Ramos (cell line): ENCODE results near the gene APCDD1L.
"Not testable (repeated sequence)": the region's sequence is repeated elsewhere in the genome, so short reads cannot be mapped to it uniquely, and the experiment has no call there.

Experiments used
- in situ Hi-C: fragments of 300-500 bp; cut with MboI; formaldehyde crosslinking; loops from one replicate; pipeline ENCODE4 v1.14.3; 2022; ENCODE audit warnings: low sequenced_read_pairs; ENCODE audit not compliant: unreplicated experiment

Gene APCDD1L

GRCh38 chr20:58518896-58519593, 3.8 kb upstream of the APCDD1L start:
- in situ Hi-C loops, result no loop called here

DNA sequence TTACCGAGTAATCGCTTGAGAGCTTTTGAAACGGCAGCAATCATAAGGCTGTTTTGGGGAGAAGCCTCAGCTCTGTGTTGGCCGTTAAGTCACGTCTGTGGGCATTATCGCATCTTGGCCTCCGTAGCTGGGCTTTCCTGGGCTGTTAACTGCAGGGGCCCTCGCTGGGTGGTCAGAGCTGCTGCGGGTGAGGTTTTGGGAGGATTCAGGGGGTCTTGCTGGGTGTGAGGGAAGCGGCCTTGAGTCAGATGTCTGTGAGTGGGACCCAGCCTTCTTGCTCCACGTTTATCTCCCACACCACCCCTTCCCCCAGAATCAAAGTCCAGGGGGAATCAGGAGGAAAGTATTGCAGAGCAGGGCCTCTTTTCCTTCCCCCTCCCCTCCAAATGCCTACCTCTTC, 3.2 kb upstream of the APCDD1L start:
- in situ Hi-C loops, result no loop called here

DNA sequence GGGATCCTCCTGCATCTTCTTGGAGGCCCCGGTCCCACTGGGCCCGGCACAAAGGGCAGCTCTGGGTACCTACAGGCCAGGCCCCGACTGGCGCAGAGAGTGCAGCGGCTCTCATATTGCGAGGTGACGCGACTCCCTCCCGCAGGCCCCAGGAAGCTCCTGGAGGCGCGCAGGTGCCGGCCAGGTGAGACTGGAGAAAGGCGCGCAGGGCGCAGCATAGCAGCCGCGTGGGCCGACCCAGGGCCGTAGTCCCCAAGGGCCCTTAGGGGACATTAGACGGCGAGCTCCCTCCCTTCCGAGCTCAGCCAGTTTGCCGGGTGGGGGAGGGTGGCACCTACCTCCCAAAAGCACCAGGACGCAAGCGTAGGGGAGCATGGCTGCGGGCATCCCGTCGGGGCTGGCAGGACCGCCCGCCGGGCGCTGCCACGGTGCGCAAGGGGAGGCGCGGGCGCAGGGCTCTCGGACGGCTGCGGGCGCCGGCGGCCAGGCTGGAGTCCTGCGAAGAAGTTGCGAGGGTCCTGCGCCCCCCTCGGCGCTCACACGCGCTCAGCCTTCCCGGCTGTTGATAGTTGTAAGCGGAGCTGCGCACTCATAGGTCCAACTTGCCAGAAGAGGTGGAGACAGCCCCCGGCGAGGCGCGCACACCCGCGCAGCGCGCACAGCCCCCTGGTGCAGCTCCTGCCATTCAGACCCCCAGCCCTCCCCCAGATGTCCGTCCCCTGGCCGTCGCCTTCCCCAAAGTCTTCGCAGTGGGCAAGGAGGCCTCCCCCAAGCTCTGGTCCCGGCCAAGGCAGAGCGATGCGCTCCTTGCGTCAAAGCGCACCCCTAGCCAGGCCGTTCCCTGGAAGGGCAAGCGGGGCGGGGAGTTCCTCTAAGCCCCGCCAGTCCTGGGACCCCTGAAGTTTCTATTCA, 622 bp downstream of the APCDD1L start:
- in situ Hi-C loops, result no loop called here

GRCh38 chr20:58513580-58514285, 1.5 kb downstream of the APCDD1L start:
- in situ Hi-C loops, result no loop called here

DNA sequence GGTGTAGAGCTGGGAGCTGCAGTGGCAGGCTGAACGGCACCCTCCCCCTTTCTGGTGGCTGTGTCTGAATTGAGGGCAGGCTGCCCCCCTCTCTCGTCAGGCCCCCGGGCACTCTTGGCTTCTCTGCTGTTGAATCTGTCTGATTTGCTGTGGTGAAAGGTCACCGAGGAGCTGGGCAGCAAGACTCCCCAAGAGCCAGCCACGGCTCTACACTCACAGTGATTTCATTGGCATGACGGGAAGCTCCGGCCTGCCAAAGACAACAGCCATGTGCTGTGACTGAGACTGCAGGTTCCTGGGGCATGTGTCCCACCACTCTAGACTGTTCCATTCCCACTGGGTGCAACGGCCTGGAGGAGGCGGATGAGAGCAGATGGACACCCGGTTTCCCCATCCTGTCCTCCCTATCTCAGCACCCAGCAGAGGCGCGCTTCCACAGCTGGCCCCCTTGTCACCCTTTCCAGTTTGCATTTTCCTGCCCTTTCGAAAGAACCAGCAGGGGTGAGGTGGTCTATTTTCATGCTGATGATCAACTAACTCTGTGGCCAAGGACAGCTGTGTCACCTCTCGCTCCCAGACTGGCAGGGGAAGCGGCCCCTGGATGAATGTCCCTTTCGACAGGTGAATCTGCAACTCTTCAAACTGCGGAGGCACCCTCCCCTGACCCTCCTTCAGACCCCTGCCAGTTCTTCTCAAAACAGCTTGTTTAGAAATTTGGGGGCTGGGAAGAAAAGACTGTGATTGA, 2.2 kb downstream of the APCDD1L start:
- in situ Hi-C loops, result no loop called here

DNA sequence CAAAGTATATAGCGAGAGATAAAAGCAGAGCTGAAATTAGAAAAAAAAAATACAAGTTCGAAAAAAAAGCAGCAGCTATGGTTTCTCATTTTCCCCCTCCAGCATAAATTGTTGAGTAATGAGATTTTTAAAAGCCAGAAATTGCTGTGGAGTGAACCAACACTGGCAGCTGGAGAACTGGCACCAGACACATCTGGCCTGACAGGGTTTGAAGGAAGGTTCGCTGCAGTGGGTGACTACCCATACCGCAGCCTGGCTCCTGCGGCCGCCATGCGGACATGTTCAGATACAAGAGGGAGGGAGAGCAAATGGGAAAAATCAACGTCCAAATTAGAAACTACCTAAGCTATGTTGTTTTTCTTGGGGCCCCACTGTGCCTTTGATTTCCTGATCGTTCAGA, 3.3 kb downstream of the APCDD1L start:
- in situ Hi-C loops, result no loop called here

DNA sequence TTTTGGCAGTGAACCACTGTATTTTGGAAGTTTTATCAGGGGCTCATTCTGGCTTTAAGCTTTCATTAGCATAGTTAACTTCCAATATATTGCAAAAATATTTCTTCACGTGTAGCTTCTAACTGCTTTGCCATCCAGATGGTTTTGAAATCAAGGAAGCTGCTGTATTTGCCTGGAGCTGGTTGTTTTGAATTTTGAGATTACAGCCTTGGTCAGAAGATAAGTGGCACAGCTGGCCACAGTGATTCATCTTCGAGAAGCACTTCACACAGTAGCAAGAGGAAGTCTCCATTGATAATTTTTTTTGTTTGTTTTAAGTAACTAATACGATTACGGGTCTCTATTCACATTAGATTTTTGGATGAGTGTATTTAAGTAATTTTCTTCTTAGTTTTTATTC, 3.8 kb downstream of the APCDD1L start:
- in situ Hi-C loops, result no loop called here

DNA sequence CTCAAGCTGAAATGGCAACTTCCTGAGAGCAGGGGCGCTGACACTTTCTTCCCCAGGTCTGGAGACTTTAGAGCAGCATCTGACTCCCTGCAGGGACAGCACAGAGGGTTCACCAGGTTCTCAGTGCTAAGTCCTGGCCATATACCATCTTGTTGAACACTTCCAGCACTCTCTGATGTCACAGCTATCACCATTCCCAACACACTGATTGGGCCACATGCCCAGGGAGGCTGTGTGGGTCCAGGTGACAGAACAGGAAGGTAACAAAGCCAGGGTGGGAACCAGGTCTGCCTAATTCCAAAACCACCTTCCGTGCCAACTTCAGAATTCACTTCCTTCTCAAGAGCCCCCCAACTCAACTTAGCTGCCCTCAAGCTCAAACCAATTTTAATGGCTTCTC, 4.3 kb downstream of the APCDD1L start:
- in situ Hi-C loops, result no loop called here

- in situ Hi-C loops, result no loop called here
These were observed 6.3 kb downstream of the APCDD1L start for GRCh38 chr20:58508762-58509395.

DNA sequence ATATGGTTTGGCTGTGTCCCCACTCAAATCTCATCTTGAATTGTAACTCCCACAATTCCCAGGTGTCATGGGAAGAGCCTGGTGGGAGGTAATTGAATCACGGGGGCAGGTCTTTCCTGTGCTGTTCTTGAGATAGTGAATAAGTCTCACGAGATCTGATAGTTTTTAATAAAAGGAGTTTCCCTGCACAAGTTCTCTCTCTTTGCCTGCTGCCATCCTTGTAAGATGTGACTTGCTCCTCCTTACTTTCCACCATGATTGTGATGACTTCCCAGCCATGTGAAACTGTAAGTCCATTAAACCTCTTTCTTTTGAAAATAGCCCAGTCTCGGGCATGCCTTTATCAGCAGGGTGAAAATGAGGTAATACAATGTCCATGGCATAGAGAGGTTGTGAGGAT, 8.2 kb downstream of the APCDD1L start:
- in situ Hi-C loops, result not testable (repeated sequence)

- in situ Hi-C loops, result no loop called here
These were observed 10.6 kb downstream of the APCDD1L start for GRCh38 chr20:58504566-58504965.

- in situ Hi-C loops, result no loop called here
These were observed 11.5 kb downstream of the APCDD1L start for GRCh38 chr20:58503668-58504067.

DNA sequence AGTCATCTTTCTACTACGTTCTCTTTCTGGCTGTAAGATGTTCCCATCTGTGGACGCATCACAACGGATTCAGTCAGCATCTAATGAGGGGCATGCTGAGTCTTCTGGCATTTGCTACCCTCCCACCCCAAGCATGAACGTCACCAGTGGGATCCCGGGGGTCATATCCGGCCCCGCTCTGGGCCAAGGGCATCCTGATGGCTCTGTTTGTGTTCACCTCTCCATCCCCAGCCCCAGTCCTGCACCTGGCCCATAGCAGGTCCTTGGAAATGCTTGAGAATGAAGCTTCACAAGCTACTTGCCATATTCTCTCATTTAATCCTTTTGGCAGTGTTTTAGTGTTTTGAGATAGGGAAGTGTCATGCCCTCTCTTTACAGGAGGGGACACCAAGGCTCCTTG, 14.9 kb downstream of the APCDD1L start:
- in situ Hi-C loops, result no loop called here

GRCh38 chr20:58498470-58499068, 16.6 kb downstream of the APCDD1L start:
- in situ Hi-C loops, result no loop called here

DNA sequence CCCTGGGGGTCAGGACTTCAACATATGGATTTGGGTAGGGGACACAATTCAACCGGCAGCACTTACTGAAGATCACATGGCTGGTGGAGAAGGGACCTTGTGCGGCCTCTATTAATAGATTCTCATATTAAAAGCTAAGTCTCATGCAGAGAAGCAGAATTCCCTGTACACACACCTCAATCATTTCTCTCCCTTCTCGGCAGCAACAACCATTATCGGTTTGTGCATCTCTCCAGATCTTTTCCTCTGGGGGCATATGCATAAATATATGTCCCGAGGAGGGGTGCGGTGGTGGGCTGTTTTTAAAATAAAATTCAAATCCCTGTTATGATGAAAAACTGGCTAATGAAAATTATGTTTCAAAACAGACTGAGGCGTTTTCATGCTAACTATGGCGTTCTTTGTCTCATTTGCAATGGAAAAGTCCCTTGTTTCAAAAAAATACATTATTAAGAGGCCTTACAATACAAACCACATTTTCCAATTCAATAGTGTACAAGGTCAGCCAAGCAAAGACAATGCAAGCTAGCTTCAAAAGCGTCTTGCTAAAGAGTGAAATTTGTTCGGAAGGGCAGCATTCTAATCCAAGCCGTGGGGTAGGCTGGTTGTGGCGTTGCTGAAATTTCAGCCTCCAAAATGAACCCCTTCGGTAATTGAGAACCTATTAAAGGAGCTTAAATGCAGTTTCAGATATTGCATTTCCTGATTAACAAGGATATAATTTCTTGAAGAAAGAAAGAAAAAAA, 17.3 kb downstream of the APCDD1L start:
- in situ Hi-C loops, result no loop called here

- in situ Hi-C loops, result no loop called here
These were observed 18.0 kb downstream of the APCDD1L start for GRCh38 chr20:58497076-58497641.

GRCh38 chr20:58496429-58496769, 18.8 kb downstream of the APCDD1L start:
- in situ Hi-C loops, result no loop called here

- in situ Hi-C loops, result no loop called here
These were observed 19.4 kb downstream of the APCDD1L start for GRCh38 chr20:58495623-58496428.
